ENCODE data around the gene GRIK3. TPM values are rescaled to one million over a fixed set of nuclear protein-coding genes. Genes with fewer than 3 reads are reported as not detected.
"Not testable (repeated sequence)": the region's sequence is repeated elsewhere in the genome, so short reads cannot be mapped to it uniquely, and the experiment has no call there.

The GRIK3 gene
- total RNA-seq, 1 experiment from 2014 or later = not detected

- DNase-seq (ENCODE audit: low spot score) = not testable (repeated sequence)
These were observed 266.9 kb downstream of the GRIK3 start for GRCh38 chr1:36767429-36767828.

- no peak for DNase-seq (ENCODE audit: low spot score)
These were observed 267.8 kb downstream of the GRIK3 start for GRCh38 chr1:36766481-36766880.

- DNase-seq (ENCODE audit: low spot score) = no peak
These were observed 268.5 kb downstream of the GRIK3 start for GRCh38 chr1:36765785-36766300.

- no peak for DNase-seq (ENCODE audit: low spot score)
These were observed 269.5 kb downstream of the GRIK3 start for GRCh38 chr1:36764798-36765197.

GRCh38 chr1:36763771-36764170, 270.5 kb downstream of the GRIK3 start:
- no peak for DNase-seq (ENCODE audit: low spot score)

GRCh38 chr1:36762174-36762573, 272.1 kb downstream of the GRIK3 start:
- no peak for DNase-seq (ENCODE audit: low spot score)

DNA sequence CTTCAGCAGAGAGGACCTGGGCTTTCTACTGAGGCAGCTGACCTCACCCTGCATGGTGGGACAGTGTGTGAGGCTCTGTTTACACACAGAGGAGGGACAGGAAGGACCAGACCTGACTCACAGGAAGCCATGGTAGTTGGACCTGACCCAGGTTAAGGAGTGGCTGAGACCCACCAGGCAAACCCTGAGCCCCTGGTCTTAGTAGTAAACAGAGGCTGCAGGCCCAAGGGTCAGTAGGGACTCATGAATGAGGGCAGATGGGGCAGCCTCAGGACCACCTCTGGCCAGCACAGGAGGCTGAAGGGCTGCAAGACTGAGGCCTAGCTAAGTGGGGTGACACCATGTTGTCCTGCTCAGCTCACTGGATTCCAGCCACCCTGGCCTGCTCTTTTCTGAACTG, 273.2 kb downstream of the GRIK3 start:
- DNase-seq (ENCODE audit: low spot score) = no peak

DNA sequence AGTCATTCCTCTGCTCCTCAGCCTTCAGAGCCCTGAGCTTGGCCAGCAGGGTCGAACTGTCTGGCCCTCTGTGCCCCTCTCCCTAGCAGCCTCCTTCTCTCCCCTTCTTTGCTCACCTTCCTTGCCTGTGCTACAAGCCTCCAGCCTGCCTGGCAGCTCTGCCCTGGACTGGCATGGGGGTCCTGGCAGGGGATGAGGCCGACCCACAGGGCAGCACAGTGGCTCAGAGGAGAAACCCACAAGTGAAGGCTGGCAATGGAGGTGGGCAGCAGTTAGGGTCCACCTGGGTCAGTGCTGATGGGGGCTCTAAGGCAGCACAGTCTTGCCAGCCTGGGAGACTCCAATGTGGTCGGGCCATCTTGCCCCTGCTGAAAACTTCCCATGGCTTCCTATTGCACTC, 274.2 kb downstream of the GRIK3 start:
- no peak for DNase-seq (ENCODE audit: low spot score)

DNA sequence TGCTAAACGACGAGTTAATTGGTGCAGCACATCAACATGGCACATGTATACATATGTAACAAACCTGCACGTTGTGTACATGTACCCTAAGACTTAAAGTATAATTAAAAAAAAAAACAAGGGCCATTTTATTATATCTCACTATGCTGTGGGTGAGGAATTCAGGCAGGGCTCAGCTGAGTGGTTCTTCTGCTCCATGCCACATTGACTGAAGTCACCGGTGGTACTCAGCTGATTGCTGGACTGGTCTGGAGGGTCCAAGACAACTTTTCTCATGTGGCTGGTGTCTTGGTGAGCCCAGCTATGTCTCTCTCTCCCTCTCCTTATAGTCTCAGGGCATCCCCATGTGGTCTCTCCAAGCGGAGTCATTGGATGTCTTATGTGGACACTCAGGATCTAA, 275.0 kb downstream of the GRIK3 start:
- no peak for DNase-seq (ENCODE audit: low spot score)

GRCh38 chr1:36755303-36756230, 278.7 kb downstream of the GRIK3 start:
- DNase-seq (ENCODE audit: low spot score) = no peak

GRCh38 chr1:36754366-36754765, 279.9 kb downstream of the GRIK3 start:
- no peak for DNase-seq (ENCODE audit: low spot score)

DNA sequence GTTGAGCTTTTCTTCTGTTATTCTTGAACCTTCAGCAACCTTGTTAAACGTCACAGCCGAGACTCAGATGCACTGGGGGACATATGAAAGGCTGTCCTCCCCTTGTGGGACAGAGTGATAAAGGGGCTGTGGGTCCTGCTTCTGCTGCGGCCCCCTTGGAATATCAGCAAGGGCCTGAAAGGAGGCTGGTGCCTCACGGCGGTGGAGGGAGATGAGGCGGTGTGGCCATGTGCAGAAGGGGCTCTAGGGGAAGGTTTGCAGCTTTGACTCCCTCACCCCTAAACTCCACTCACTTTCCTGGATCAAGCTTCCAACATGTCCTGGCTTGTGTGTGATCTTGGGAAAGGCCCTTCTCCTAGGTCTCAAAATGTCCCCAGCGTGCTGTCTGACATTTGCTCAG, 280.9 kb downstream of the GRIK3 start:
- no peak for DNase-seq (ENCODE audit: low spot score)

DNA sequence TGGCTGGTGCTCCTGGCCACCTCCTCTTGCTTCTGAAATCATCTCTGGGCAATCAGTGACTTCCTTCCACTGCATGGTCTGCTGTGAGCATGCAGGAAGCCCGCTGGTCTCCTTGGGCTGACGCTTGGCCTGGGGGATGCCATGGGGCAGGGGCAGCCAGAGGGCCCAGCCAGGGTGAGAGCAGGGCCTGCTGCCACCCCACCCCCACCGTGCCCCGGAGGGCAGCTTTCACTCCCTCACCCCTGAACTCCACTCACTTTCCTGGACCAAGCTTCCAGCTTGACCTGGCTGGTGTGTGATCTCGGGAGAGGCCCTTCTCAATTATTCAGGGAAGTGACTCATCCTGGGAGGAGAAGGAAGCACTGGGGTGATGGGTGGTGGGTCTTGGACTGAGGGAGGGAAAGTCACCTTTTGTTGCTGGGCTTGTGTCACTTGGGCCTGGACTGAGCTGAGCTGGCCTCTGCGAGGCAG, 281.4 kb downstream of the GRIK3 start:
- no peak for DNase-seq (ENCODE audit: low spot score)

DNA sequence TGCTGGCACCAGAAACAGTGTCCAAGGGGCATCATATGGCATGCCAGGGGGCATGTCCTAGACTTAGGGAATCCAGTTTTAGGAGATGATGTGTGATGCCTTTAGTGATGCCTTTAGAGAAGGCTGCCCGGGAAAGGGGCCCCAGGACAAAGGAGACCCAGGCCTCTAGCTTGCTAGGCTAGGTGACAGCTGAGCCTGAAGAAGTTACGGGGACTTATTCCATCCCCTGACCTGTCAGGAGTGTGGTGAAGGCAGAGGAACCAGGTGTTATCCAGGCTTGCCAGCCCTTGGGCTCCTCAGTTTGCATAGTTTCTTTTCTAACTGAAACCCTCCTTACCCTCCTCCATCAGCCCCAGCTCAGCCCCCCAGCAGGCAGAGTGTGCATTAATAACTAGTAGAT, 281.9 kb downstream of the GRIK3 start:
- DNase-seq (ENCODE audit: low spot score) = no peak

GRCh38 chr1:36751525-36751924, 282.8 kb downstream of the GRIK3 start:
- no peak for DNase-seq (ENCODE audit: low spot score)

GRCh38 chr1:36748466-36748865, 285.8 kb downstream of the GRIK3 start:
- DNase-seq (ENCODE audit: low spot score) = no peak

Measured in H4 (cell line).